GM18505 (cell line): ENCODE measurements around the gene TMEM218.

Experiments
- ATAC-seq: cut with Tn5 transposase; IDR thresholded peaks from one replicate; pipeline ENCODE4 v1.9.1; 2021; ENCODE audit not compliant: unreplicated experiment
- POLR2A ChIP-seq: IDR thresholded peaks from 4 replicates; pipeline ENCODE4 v1.6.1; 2011; ENCODE audit warnings: borderline replicate concordance; ENCODE audit not compliant: insufficient read depth, insufficient read length; ENCODE audit errors: extremely low read depth

Gene TMEM218

DNA sequence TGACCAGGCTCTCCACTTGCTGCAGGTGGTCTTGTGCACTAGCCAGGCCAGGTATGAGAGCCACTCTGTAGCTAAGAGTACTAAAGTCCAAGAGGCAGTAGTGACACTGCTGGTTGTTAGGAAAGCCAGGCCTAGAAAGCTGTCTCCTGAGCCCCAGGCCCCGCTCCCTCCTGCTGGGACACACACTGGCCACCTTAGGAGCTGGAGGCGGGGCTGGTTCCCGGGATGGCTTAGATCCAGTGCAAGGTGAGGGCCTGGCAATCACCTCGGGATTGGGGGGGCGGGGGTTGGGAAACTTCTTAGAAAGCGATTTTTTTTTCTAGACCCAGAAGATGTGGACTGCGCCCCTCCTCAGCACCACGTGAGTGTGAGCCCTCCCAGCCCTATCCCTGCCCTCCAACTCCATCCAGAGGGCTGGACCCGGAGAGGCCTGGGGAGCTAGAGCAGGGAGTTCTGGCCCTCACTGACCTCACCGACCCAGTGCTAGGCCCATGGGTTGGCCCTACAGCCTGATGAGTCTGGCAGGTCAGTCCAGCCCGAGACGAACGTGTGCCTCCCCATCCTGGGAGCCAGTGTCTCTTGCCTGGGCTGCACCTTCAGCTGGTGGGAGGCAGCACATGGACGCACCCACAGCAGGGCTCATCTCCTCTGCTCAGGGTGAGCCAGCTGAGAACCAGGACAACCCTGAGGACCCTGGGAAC is 30.2 kb downstream of the TMEM218 start:
- no peak for TF ChIP-seq POLR2A
- ATAC-seq: no peak

- ATAC-seq: no peak
- no peak for TF ChIP-seq POLR2A
Observed at GRCh38 chr11:125080531-125080911, 30.9 kb downstream of the TMEM218 start.

DNA sequence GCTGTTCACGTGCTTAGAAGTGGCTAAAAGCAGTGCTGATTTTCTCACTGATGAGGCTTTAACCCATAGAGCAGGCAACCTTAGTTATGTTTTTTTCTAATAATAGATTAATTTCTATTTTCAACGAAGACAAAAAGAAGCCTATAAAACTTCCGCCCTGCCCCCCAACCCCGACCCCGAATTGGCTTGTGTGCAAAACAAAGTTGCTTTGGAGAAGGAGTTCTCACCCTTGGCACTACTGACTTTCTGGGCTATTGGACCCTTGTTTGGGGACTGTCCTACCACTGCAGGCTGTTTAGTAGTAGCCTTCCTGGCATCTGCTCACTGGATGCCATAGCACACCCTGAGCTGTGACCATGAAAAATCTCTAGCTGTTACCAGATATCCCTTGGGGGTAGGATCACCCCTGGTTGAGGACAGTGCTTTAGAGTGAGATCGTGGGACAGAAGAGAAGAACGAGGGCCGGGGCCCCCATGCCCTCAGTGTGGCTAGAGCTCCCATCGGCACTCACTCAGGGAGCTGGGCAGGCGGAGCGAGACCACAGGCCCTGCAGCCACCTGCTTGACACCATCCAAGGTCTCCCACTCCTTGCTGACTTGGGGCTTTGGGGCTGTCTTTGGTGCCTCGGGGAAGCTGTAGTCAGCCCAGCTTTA is 31.4 kb downstream of the TMEM218 start:
- TF ChIP-seq POLR2A: no peak
- ATAC-seq: no peak

DNA sequence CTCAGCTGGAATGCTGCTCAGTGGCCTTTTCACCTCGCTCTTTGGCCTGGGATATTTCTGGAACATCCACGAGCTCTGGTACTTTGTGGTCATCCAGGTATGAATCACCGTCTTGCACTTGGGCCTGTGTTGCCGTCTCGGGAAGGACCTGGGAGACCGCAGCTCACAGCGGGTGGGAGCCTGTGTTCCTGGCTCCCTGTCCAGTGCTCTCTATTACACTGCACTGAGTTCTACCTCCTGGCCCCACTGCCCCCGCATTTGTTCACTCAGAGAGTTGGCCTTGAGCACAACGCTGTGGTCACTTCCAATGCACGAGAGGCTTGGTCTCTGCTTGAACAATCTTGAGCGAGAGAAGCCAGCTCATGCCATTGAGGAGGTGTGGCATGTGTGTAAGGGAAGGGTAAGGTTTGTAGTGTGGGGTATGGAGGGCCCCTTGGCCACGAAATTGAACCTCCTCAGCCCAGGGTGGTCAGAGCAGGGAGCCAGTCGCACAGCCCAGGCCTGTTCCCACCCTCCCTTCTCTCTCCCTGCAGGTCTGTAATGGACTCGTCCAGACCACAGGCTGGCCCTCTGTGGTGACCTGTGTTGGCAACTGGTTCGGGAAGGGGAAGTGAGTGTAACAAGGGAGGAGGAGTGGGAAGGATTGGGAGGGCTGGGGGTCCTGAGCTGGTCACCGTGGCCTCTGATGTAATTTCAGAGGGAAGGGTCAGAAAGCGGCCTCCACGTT is 32.1 kb downstream of the TMEM218 start:
- no peak for ATAC-seq
- TF ChIP-seq POLR2A: no peak

DNA sequence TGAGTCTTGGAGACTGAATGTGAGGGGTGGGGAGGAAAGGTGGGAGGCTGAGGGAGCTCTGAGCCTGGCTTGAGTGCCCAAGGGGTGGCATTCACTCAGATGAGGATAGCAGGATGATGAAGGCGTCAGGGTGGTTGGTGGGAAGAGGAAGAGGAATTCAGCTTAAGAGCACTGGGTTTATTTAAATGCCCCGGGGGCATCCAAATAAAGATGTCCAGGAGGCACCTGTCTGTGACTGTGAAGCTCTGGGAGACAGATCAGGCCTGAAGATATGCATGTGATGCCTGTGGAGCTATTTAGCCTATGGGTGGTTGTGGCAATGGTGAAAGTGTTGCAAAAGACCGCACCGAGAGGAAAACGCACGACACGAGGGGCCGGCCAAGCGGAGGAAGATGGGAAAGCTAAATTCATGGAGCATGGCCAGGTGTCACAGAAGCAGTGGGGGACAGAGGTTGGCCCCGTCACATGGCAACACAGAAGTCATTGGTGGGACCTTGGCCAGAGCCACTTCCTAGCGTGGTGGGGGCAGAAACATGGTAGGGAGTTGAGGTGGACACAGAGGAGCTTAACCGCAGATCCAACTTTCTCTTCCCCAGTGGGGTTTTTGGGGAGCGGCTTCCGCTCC is 32.8 kb downstream of the TMEM218 start:
- TF ChIP-seq POLR2A: no peak
- no peak for ATAC-seq

DNA sequence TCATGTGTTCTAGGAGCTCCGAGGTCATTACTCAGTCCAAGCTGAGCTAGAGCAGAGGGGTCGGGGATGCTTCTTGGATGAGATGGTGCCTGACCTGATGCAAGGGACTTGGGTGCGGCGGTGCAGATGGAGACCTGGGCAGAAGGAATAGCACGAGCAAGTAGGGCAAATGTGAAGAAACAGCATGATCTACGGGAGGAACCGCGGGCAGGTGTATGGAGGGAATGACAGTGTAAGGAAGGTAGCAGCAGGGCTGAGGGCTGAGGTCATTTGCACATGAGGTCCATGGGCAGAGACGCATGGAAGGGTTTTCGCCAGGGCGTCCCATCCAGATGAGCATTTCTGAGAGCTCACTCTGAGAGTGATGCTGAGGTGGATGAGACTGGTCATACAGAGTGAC is 33.4 kb downstream of the TMEM218 start:
- ATAC-seq: no peak

DNA sequence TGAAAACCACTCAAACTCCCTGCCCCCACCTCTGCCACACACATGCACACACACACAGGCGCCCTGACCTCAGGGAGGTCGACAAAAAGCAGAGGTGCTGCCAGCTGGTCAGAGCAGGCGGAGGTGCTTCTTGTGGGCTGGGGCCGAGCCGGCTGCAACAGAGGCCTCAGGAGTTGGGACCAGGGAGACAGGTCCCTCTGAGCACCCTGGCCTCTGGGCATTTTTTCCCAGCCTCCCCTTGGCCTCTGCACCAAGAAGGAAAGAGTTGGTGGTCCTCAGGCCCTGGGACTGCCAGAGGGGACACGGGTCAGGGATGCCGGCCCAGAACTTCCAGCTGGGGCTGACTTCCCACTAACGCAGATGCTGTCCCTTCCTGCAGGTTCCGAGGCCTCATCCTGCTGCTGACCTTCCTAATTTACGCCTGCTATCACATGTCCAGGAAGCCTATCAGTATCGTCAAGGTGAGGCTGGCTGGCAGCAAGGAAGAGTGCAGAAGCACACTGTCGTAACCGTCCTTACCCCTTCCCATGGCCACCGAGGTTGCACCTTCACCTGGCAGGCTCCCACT is 35.0 kb downstream of the TMEM218 start:
- TF ChIP-seq POLR2A: no peak
- no peak for ATAC-seq

More for the DNA sequence above, 33.4 kb downstream of the TMEM218 start:
- no peak for TF ChIP-seq POLR2A

DNA sequence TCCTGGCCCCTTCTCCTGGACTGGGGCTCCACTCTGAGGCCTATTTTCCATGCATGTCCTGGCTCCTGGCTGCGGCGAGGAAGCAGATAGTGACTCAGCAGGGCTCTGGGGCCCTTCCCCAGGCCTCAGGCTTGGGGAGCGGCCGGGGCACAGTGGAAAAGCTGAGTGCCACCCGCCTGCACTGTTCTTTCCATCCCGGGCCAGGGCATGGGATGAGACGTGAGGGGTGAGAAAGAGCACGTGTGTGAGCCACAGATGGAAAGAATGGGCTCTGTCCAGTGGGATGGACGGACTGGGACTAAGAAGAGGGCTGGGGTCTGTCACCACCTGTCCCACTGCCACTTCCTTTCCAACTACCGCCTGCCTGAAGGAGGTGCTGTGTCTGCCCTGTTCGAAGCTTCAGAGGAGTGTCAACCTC is 35.5 kb downstream of the TMEM218 start:
- ATAC-seq: no peak
- no peak for TF ChIP-seq POLR2A

- ATAC-seq: no peak
- TF ChIP-seq POLR2A: no peak
Observed at GRCh38 chr11:125075242-125075625, 36.2 kb downstream of the TMEM218 start.

GRCh38 chr11:125074511-125075241 is 36.8 kb downstream of the TMEM218 start:
- no peak for ATAC-seq
- TF ChIP-seq POLR2A: no peak

DNA sequence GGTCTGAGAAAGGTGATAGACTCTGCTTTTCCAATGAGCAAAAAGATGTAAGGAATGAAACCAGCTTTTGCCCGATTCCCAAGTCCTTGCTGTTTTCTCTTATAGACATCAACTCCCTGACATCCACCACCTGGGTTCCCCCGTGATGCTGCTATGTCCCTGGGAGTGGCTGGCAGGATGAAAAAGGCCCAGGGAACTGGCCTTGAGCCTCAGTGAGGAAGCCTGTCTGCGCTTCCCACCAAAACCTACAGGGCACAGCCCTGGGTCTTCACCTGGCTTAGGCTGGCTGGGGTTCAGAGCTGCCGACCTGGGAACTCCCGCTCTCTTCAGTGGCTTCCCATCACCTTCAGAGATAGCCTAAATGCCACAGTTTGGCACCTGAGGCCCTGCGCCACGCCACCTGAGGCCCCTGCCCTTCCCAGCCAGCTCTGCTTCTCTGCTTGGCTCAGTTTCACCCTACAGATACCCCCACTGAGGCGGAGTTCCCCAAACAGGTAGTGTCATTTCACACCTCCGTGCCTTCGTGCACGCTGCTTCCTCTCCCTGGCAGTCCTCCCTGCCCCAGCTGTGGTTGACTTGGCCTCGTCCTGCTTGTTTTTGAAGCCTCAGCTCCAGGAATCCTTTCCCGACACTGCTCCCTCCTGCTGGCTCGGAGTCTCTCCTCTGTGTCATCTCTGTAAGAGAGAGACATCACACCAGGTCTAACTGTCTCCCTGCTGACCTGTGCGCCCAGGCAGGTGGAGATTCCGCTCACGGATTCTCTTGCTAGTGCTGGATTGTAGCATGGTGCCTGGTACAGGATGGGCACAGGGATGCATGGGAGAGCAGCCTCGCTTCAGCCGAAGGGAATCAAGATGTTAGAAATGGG is 37.6 kb downstream of the TMEM218 start:
- no peak for TF ChIP-seq POLR2A
- ATAC-seq: no peak
